GM10266 (cell line): ENCODE data around the gene POU2F2.

Experiments
- DNase-seq: peaks from one replicate; pipeline ENCODE4 v3.0.0; 2012; ENCODE audit errors: extremely low spot score
- CTCF ChIP-seq: IDR thresholded peaks from 2 replicates; pipeline ENCODE4 v1.5.1; 2012; ENCODE audit warnings: mild to moderate bottlenecking, low read depth; ENCODE audit not compliant: control insufficient read depth, insufficient read depth; ENCODE audit errors: missing control alignments

POU2F2 gene

GRCh38 chr19:42124386-42124901 lies 7.8 kb downstream of the POU2F2 start:
- no peak for DNase-seq
- no peak for TF ChIP-seq CTCF

GRCh38 chr19:42123765-42124164 lies 8.5 kb downstream of the POU2F2 start:
- TF ChIP-seq CTCF, result no peak
- DNase-seq, result no peak

- TF ChIP-seq CTCF, result peak; percentile 38
- DNase-seq, result peak; percentile 75
Observed at GRCh38 chr19:42122691-42123607, 9.3 kb downstream of the POU2F2 start.

GRCh38 chr19:42121656-42122069 lies 10.6 kb downstream of the POU2F2 start:
- peak; percentile 86 for DNase-seq
- TF ChIP-seq CTCF, result no peak

GRCh38 chr19:42121036-42121621 lies 11.1 kb downstream of the POU2F2 start:
- TF ChIP-seq CTCF, result no peak
- no peak for DNase-seq

- no peak for DNase-seq
- no peak for TF ChIP-seq CTCF
Observed at GRCh38 chr19:42120276-42120980, 11.8 kb downstream of the POU2F2 start.

GRCh38 chr19:42117076-42117475 lies 15.2 kb downstream of the POU2F2 start:
- TF ChIP-seq CTCF, result no peak
- DNase-seq, result no peak
